ENCODE measurements around the gene FBXW2.

Gene FBXW2

DNA sequence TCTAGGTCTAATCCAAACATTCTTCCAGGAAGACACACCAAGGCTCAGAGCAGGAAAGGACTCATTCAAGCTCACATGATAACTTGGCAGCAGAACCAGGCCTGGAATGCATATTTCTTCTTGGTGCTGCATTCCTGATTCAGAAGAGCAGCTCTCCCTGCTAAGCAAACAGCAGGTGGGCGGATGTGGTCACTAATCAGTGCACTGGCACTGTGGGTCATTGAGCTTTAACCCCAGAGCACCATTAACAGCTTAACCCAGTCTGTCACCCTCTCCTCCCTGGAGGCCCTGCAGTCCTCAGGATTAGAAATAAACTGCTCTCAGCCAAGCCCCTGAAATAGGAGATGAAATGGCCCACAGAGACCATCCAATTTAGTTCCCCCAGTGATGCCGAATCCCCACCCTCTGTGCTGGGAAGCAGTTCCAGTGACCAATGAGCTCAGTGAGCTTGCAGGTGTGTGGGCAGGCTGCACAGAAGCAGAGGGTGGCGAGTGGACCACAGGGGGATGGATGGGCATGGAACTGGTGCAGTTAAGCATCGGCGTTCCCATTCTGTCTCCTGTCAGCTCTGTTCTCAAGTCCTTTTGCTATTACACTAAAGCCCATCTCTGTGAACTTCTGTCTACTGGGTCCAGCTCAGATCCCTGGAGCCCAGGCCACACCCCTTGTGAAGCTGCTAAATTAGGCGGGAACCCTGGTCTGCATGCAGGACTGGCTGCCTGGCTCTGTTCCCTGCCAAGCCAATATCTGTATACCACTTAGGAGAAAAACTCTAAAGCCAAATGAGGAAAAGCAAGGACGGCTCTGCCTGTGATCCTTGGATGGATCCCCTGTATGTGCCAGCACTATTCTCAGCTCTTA is 62.3 kb downstream of the FBXW2 start:
- H3K4me3 ChIP-seq (replicated peaks; ENCODE audit: low read depth, low read length): no peak overlapping the region
- DNase-seq (ENCODE audit: extremely low read depth, low read depth): peak; percentile 30
- TF ChIP-seq, protein P1, sequence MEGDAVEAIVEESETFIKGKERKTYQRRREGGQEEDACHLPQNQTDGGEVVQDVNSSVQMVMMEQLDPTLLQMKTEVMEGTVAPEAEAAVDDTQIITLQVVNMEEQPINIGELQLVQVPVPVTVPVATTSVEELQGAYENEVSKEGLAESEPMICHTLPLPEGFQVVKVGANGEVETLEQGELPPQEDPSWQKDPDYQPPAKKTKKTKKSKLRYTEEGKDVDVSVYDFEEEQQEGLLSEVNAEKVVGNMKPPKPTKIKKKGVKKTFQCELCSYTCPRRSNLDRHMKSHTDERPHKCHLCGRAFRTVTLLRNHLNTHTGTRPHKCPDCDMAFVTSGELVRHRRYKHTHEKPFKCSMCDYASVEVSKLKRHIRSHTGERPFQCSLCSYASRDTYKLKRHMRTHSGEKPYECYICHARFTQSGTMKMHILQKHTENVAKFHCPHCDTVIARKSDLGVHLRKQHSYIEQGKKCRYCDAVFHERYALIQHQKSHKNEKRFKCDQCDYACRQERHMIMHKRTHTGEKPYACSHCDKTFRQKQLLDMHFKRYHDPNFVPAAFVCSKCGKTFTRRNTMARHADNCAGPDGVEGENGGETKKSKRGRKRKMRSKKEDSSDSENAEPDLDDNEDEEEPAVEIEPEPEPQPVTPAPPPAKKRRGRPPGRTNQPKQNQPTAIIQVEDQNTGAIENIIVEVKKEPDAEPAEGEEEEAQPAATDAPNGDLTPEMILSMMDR (IDR thresholded peaks at IDR 0.05; ENCODE audit: low read depth, low read length, missing control alignments): no peak

DNA sequence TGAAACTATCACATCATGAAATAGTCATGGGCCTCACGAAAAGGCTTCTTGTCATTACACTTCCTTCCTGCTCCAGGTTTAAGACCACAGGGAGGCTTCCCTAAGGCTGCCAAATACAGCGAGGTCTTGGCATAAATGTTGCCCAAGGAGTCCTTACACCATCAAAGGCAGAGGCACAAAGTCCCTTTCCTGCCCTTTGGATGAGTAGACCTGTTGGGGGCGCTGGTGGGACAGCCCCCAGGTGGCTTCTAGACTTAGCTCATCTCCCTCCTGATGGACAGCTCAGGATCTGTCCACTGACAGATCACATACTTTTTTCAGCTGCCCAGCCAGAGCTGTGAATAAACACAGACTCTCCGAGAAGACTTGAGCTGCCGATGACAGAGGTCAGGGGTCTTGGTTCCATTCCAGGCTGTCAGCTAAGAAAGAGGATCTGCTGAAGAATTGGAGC is 63.4 kb downstream of the FBXW2 start:
- no peak for DNase-seq (ENCODE audit: extremely low read depth, low read depth)
- H3K4me3 ChIP-seq (replicated peaks; ENCODE audit: low read depth, low read length): no peak overlapping the region
- TF ChIP-seq, protein P1 (IDR thresholded peaks at IDR 0.05; ENCODE audit: low read depth, low read length, missing control alignments): peak; percentile 20

- no peak for DNase-seq (ENCODE audit: extremely low read depth, low read depth)
- H3K4me3 ChIP-seq (replicated peaks; ENCODE audit: low read depth, low read length): no peak overlapping the region
- TF ChIP-seq, protein P1 (IDR thresholded peaks at IDR 0.05; ENCODE audit: low read depth, low read length, missing control alignments): no peak
Observed at GRCh38 chr9:120726484-120726883, 66.7 kb downstream of the FBXW2 start.

DNA sequence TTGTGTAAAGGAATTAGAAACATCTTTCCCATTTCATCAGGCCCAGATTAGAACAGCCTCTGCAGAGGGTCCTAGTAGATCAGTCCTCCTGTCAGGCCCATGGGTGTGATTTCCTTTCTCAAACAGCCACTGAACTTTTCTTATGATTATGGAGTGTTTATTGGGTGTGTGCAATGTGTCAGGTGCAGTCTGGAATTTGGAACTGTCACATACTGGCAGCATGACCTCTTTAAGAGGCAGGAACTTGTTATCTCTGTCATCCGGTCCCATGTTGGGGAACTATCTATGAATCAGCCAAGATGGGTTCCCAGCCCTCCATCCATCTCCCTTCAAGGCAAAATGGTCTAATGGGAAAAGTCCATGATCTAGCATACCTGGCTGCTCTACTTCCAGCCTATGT is 67.3 kb downstream of the FBXW2 start:
- no peak overlapping the region for H3K4me3 ChIP-seq (replicated peaks; ENCODE audit: low read depth, low read length)
- no peak for DNase-seq (ENCODE audit: extremely low read depth, low read depth)
- TF ChIP-seq, protein P1 (IDR thresholded peaks at IDR 0.05; ENCODE audit: low read depth, low read length, missing control alignments): no peak

DNA sequence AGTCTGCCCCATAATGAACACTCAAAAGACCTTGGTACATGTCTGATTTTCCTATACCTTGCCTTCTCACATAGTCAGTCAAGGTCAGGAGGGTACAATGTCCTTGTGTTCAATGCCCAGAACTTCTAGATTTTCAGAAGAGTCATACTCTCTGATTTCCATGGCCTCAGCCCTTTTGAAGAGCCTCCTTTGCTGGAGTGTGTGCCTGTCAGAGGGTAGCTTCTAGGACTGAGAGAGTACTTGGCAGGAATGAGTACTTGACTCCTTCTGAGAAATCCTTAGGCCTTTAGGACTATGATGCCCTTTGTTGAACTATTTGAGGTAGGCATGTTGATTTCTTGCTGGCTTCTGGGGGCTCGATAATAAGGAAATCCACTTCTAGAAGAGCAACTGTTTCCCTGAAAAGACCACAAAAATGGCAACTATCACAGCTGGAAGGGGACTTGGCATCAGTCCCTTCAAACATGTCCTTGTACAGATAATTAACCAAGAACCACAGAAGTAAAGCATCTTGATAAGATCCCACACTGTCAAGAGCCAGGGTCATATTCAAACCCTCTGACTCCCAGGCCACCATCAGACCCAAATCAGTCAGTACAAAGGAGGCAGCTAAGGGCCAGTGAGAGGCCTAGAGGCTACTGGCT is 68.3 kb downstream of the FBXW2 start:
- H3K4me3 ChIP-seq (replicated peaks; ENCODE audit: low read depth, low read length): no peak overlapping the region
- TF ChIP-seq, protein P1 (IDR thresholded peaks at IDR 0.05; ENCODE audit: low read depth, low read length, missing control alignments): no peak
- no peak for DNase-seq (ENCODE audit: extremely low read depth, low read depth)

GRCh38 chr9:120723565-120723964 is 69.7 kb downstream of the FBXW2 start:
- TF ChIP-seq, protein P1 (IDR thresholded peaks at IDR 0.05; ENCODE audit: low read depth, low read length, missing control alignments): no peak
- DNase-seq (ENCODE audit: extremely low read depth, low read depth): no peak
- H3K4me3 ChIP-seq (replicated peaks; ENCODE audit: low read depth, low read length): no peak overlapping the region
